Activated CD8-positive, alpha-beta memory T cell treated with anti-CD3 and anti-CD28 coated beads, Interleukin-2, amount 50 U/mL, for 1 hour (primary cell): ENCODE data around the gene FAM20A.
"Not testable (repeated sequence)": the region's sequence is repeated elsewhere in the genome, so short reads cannot be mapped to it uniquely, and the experiment has no call there.

Source experiments
- DNase-seq: peaks from one replicate; pipeline ENCODE4 v3.0.0-alpha.2; 2020; ENCODE audit errors: extremely low read depth

Gene FAM20A

GRCh38 chr17:68589086-68589485 is 12.1 kb downstream of the FAM20A start:
- no peak for DNase-seq

DNA sequence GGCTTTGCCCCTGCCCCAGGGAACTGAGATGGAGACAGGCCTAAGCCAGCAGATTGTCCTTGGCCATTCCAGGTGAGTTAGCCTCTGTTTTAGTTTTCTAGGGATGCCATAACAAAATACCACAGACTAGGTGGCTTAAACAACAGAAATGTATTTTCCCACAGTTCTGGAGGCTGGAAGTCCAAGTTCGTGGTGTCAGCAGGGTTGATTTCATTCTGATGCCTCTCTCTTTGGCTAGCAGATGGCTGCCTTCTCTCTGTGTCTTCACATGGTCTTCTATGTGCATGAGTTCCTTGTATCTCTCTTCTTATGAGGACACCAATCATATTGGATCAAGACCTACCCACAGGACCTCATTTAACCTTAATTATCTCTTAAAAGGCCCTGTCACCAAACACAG is 12.8 kb downstream of the FAM20A start:
- no peak for DNase-seq

DNA sequence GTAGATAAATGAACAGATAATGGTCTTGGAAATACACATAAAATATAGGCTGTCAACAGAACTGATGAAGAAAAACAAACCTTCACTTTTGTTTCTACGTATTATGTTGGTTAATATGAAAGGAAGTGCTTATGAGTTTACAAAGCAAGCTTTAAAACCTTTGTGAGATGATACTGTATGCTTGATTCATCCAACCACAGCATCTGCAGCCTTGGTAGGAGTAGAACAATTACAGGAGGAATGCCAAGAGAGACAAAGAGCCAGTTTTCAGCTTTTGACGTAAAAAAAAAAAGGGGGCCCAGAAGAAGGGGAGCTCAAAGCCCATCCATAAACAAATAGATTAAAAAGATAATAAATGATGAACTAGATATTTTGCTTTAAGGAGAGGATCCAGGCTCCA is 13.3 kb downstream of the FAM20A start:
- DNase-seq = no peak

- DNase-seq = no peak
Measured at GRCh38 chr17:68587026-68587425, 14.1 kb downstream of the FAM20A start.

DNA sequence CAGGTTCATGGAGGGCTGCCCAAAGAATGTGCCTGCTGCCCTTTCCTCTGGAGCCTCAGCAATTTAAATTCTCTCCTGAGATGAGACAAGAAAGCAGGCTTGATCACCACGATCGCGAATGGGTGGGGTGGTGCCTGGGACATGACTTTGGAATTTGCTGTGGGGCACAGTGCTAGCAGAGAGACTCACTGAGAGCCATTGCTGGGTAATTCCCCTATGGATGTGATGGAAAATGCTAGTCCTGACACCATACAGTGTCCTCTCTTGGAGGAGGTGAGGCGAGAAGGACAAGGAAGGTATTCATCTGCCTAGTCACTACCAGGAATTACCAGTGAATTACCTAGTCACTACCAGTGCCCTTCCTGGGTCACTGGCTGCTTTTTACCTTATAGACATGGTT is 15.5 kb downstream of the FAM20A start:
- no peak for DNase-seq

DNA sequence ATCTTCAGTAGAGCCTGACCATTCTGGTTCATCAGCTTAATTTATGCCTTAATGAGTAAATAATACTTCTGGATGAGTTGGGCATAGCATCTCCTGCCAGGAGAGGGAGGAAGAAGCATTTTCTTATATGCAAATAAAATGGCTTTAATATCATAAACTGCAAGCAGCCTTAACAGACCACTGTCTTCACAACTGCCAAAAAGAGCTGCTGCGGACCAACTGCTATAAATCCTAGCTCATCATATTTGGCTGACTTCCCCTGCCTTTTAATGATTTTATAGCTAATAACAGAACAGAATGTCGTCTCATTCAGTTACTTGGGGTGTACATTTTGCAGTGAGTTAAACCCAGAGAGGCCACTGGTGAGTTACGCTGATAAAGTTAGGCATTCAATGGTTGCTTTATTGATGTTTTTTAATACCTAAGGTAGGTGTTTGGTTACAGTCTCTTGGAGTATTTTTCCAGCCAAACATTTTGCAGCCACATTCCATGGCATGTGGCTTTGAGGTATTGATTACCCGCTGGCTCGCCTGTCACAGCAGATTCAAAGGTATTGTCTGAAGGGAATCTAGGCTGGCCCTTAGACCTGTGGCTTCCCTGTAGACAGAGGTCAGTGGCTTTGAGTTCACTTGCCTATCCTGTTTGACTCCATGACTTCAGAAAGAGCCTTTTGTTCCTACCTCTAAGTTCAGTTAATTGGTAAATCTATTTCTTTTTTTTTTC is 16.4 kb downstream of the FAM20A start:
- no peak for DNase-seq

GRCh38 chr17:68582867-68583266 is 18.3 kb downstream of the FAM20A start:
- DNase-seq = not testable (repeated sequence)

DNA sequence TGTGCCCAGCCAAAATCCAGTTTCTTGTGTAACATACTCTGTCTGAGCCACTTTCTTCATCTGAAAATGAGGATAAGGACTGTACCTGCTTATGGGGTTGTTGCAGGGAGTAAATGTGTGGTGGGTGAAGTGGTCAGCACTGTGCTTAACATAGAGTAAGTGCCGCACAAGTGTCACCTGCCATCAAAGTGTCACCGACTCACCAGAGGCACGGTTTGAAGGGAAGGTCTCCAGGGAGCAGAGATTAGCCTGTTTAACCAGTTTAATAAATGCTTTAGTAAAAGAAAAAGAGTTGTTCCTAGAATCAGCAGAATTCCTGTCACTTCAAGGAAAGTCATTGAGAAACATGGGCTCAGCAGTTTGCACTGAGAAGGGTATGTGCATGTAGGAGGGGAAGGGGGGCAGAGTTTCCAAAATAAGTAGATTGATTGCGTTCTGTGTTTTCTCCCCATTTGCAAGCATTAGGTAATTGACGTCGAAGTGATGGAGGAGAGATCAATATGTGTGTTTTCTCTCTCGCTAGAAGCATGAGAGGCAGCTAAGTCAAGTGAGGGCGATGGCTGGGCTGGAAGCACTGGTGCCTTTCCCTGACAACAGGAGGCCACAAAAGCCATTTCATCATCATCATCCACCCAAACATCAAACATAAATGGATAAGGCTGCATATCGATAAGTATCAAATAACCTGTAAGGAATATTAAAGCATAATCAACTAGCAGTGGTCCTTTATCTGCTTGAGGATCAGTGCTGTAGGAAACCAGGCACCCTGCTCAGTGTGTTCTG is 19.1 kb downstream of the FAM20A start:
- no peak for DNase-seq

DNA sequence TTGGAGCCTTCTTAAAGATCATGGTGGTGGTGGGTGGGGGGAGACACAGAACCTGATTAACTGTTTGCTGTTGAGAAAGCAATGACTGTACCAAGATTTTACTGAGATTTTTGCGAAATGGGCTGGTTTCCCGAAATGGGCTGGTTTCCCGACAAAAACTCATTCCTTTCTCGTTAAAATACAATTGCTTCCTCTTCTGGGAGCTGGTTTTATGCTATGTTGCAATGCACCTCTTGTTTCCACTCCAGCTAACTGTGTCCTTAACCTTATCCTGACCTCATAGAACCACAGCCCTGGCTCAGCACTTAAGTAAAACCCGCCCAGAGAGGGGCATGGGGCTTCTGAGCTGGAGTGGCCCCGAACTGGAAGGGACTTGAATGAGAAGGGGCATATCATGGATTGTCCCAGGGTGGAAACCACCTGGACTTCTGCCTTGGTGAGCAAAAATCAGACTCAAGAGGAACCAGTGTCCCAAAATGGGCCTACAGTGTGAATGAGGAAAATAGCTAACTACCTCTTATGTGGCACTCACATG is 20.9 kb downstream of the FAM20A start:
- DNase-seq = no peak

DNA sequence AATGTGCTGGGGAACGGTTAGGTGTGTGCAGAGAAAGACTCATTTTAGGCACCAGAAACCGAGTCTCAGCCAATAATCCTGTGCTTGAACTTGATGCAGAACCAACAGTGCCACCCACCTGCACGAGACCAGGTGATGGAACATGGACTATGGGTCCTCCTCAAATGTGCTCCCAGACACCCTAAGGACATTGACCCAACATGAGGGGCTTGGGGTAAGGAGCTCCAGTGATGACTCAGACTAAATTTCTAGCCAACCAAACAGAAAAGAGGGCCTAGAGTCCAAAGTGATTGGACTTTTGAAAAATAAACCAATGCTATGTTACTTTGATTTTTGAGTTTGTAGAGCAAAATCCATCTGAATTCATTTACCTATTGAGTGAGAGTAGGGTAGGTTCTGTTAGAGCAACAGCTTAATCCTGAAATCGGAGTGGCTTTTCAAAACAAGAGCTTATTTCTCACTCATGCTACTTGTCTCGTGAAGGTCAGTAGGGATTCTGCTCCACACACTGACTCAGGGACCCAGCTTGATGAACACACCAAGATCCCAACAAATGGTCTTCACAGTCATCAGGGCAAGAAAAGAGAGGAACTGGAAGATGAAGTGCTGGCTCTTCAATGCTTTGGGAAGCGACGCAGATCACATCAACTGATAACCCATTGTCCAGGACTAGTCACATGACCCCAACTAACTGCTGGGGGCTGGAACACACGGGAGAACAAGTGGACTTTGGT is 21.8 kb downstream of the FAM20A start:
- no peak for DNase-seq

DNA sequence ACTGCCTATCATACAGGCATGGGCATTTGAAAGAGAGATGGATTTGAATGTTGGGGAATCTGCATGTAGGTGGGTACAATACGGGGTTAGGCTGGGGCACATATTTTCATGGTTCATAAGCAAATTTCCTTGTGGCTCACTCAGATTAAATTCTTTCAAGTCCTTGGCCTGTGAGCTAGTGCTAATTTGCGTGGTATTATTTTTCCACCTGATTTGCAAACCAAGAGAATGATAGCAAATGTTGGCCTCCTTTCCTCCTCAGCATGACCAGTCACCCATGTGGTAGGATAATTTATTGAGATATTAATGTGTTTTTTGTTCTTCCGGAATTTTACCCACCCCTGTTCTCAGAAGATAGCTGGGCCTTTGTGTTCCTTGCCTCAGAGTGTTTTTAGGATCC is 22.9 kb downstream of the FAM20A start:
- no peak for DNase-seq

DNA sequence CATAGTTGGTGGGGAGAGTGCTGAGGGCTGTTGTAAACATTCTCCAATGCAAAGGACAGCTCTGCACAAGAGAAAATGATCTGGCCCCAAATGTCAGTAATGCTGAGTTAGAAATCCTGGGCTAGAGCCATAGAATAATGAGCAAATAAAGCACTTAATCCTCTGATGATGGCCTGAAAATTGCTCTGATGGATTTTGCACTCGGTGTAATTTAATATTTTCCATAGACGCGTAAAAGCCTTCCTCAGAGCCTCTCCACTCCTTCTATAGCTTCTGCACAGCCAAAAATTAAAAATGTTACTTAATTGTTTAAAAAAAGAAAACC is 23.7 kb downstream of the FAM20A start:
- no peak for DNase-seq

- no peak for DNase-seq
Measured at GRCh38 chr17:68576811-68577496, 24.2 kb downstream of the FAM20A start.

GRCh38 chr17:68576137-68576536 is 25.0 kb downstream of the FAM20A start:
- DNase-seq = no peak

GRCh38 chr17:68573338-68573737 is 27.8 kb downstream of the FAM20A start:
- no peak for DNase-seq

GRCh38 chr17:68572138-68572842 is 28.9 kb downstream of the FAM20A start:
- DNase-seq = no peak

DNA sequence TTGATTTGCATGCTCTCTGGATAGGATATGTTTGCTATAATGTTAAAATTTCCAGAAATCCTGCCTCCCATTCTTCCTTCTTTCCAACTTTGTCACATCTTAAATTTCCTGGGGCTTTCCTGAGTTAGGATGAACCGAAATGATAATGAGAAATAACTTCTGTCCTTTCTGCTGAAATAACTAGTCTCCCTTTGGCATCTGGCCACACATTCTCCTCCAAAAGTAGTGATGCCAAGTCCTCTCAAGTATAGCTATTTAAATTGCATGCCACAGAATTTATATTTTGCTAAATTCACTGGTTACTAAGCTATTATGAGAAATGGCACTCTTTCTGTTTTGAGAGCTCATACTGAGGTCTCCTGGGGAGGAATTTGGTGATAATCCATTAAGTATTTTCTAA is 30.6 kb downstream of the FAM20A start:
- no peak for DNase-seq

GRCh38 chr17:68569346-68569745 is 31.8 kb downstream of the FAM20A start:
- no peak for DNase-seq

DNA sequence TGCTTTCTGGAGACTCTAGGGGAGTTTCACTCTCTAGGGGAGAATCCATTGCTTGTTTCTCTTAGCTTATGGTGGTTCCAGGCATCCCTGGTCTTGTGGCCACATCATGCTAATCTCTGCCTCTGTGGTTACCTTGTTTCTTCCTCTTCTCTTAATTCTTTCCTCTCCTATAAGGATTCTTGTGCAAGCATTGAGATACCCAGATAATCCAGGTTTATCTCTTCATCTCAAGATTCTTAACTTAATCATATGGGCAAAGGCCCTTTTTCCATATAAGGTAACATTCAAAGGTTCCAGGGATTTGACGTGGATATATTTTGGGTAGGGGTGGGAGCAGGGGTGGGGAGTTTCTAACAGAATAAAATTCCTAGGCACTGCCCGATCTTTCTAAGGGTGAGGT is 32.6 kb downstream of the FAM20A start:
- no peak for DNase-seq

DNA sequence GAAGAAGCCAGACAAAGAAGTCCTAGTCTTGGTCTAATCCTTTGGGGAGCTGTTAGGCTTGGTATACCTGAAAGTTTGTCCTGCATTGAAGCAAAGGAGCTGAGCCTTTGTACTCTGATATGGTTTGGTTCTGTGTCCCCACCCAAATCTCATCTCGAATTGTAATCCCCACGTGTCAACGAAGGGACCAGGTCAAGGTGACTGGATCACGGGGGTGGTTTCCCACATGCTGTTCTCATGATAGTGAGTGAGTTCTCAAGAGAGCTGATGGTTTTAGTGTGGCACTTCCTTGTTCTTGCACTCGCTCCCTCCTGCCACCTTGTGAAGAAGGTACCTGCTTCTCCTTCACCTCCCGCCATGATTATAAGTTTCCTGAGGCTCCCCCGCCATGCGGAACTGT is 33.6 kb downstream of the FAM20A start:
- DNase-seq = no peak

DNA sequence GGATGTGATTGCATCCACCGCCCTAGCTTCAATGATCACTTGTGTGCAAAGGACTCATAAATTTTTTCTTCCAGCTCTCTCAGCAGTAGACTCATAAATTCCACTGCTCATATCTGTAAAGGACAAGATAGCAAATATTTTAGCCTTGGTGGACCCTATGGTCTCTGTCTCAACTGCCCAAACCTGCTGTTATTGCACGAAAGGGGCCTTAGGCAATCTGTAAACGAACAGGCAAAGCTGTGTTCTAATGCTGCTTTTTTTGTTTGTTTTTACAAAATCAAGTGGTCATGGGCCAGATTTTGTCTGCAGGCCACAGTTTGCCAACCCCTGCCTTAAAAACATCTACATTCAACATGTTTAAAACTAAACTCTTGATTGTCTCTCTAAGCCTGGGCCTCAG is 34.1 kb downstream of the FAM20A start:
- no peak for DNase-seq

- DNase-seq = no peak
Measured at GRCh38 chr17:68566442-68566738, 34.8 kb downstream of the FAM20A start.
